K562 (cell line): ENCODE results near the gene CREG1. TPM values are rescaled to one million over a fixed set of nuclear protein-coding genes. Genes with fewer than 3 reads are reported as not detected.
A peak's percentile ranks its signal among the peaks of the same experiment; 100 is the strongest.

Source experiments
- BMI1 ChIP-seq: fragments of 150-350 bp; IDR thresholded peaks from 2 replicates; pipeline ENCODE4 v1.6.1; 2014; ENCODE audit warnings: low read length
- CTCF ChIP-seq, 3 experiments: IDR thresholded peaks in 2 of 3; conservative IDR thresholded peaks in 1 of 3; 2 replicates each; pipeline ENCODE4 v1.5.1; 2011 to 2012; ENCODE audit warnings: low read length in 3 of 3, mild to moderate bottlenecking in 3 of 3, control low read depth in 2 of 3, improper control_type of control experiment in 1 of 3, inconsistent platforms in 1 of 3, low read depth in 1 of 3, mixed read lengths in 1 of 3, moderate library complexity in 1 of 3; ENCODE audit not compliant: insufficient read depth in 2 of 3
- ID3 ChIP-seq, 2 experiments: fragments of 250-450 bp in 1 of 2; fragments of 450-650 bp in 1 of 2; sonication (Bioruptor Pico) in 1 of 2; IDR thresholded peaks; 2 replicates each; pipeline versions ENCODE4 v1.6.1 to v1.8.0; 2016 to 2021; ENCODE audit warnings: mild to moderate bottlenecking in 2 of 2, moderate library complexity in 2 of 2, missing compliant biosample characterization in 1 of 2, missing genetic modification characterization in 1 of 2
- MEIS2 ChIP-seq: fragments of 450-650 bp; IDR thresholded peaks from 2 replicates; pipeline ENCODE4 v1.6.1; 2014; ENCODE audit warnings: mild to moderate bottlenecking; ENCODE audit not compliant: partially characterized antibody
- MXI1 ChIP-seq: IDR thresholded peaks from 2 replicates; pipeline ENCODE4 v1.6.1; 2011; ENCODE audit warnings: low read depth, mild to moderate bottlenecking, improper control_type of control experiment, low read length
- RAD21 ChIP-seq, 2 experiments: fragments of 250-450 bp in 1 of 2; fragments of 450-650 bp in 1 of 2; sonication (Bioruptor Pico) in 1 of 2; formaldehyde crosslinking in 1 of 2; IDR thresholded peaks in 1 of 2; conservative IDR thresholded peaks in 1 of 2; 2 replicates each; pipeline versions ENCODE4 v1.4.0 to v1.8.0; 2020 to 2022; ENCODE audit warnings: mild to moderate bottlenecking in 2 of 2, moderate library complexity in 1 of 2
- RERE ChIP-seq: sonication (generic); formaldehyde crosslinking; IDR thresholded peaks from 2 replicates; pipeline ENCODE4 v1.8.0; 2023; ENCODE audit warnings: missing genetic modification reagents, mild to moderate bottlenecking, borderline replicate concordance
- SOX6 ChIP-seq: fragments of 450-650 bp; IDR thresholded peaks from 2 replicates; pipeline ENCODE4 v1.6.1; 2014; ENCODE audit warnings: mild to moderate bottlenecking
- STAT6 ChIP-seq: sonication (generic); formaldehyde crosslinking; IDR thresholded peaks from 2 replicates; pipeline ENCODE4 v1.8.1; 2023; ENCODE audit warnings: mild to moderate bottlenecking, missing genetic modification reagents
- TBP ChIP-seq: optimal IDR thresholded peaks from 2 replicates; pipeline ENCODE3; 2011; ENCODE audit warnings: low read depth, low read length, improper control_type of control experiment
- ZBED1 ChIP-seq: IDR thresholded peaks from 2 replicates; pipeline ENCODE4 v1.6.1; 2014
- ZKSCAN1 ChIP-seq: fragments of 150-350 bp; IDR thresholded peaks from 2 replicates; pipeline ENCODE4 v1.6.1; 2016; ENCODE audit warnings: low read depth, low read length
- ZNF121 ChIP-seq: sonication (generic); formaldehyde crosslinking; conservative IDR thresholded peaks from 2 replicates; pipeline ENCODE4 v1.8.0; 2022; ENCODE audit warnings: missing genetic modification reagents
- ZNF511 ChIP-seq: sonication (generic); formaldehyde crosslinking; IDR thresholded peaks from 2 replicates; pipeline ENCODE4 v1.8.0; 2022; ENCODE audit warnings: mild to moderate bottlenecking, missing genetic modification reagents
- polyA plus RNA-seq, 8 experiments: library from polyadenylated mRNA; depleted of rRNA in 4 of 8; stranded (reverse) in 5 of 8; unstranded in 3 of 8; fragments of >200 nt; fragmentation: Nextera tagmentation in 2 of 8; fragmentation: Illumina TruSeq in 1 of 8; extraction: Ambion mirVana in 2 of 8; extraction: Trizol in 1 of 8; gene quantifications; 2 replicates each; pipeline versions ENCODE4 v1.2.1 to v1.2.3, GENCODE V29; 2011 to 2014; ENCODE audit warnings: inconsistent platforms in 1 of 8, missing spikeins in 1 of 8
- total RNA-seq, 7 experiments: library from RNA; depleted of rRNA in 6 of 7; stranded (reverse); fragments of >200 nt in 6 of 7; fragmentation: Illumina TruSeq in 2 of 7; extraction: Trizol in 2 of 7; gene quantifications; 2 replicates each; pipeline versions ENCODE4 v1.2.1 to v1.2.3, GENCODE V29; 2011 to 2021; ENCODE audit warnings: low replicate concordance in 1 of 7

The CREG1 gene
- total and polyA plus RNA-seq, 9 of the 15 experiments (the other 6 are each of a cell fraction or from before 2014, with no cell fraction given) = 45.7 to 272 (median 161) TPM

GRCh38 chr1:167553136-167554027, at the start of gene CREG1 (continued):
- TF ChIP-seq STAT6 (CRISPR knock-in tag) (peak; percentile 80; the same call in 1 of the 2 replicates), ZKSCAN1 (no peak), SOX6 (peak; percentile 54), ZBED1 (no peak), MEIS2 (peak; percentile 35), ZNF511 (0 out of 2 replicates have a peak, but pooled peaks have one; percentile 56), MXI1 (peak; percentile 66), TBP (peak; percentile 98), ZNF121 (CRISPR knock-in tag) (no peak), RERE (CRISPR knock-in tag) (no peak), BMI1 (no peak), RAD21 (CRISPR knock-in tag; conservative IDR thresholded peaks at IDR 0.05 in 1 of 2, IDR thresholded peaks at IDR 0.05 in 1 of 2) (peak in 1 of 2 experiments; percentile 12; a peak in 1 of 4 replicates), ID3 (CRISPR knock-in tag; IDR thresholded peaks at IDR 0.05) (no peak), ID3 (tag; IDR thresholded peaks at IDR 0.05) (peak; percentile 91; the same call in 1 of the 2 replicates), CTCF (IDR thresholded peaks at IDR 0.05 in 2 of 3, conservative IDR thresholded peaks at IDR 0.05 in 1 of 3; ENCODE audit: insufficient read depth in 2 of 3, low read depth in 1 of 3, low read length in 3 of 3) (peak in 2 of 3 experiments; percentile 24 to 41; a peak in 2 of 6 replicates)
